Natural killer cell (primary cell): ENCODE data around the gene SCIMP. TPM values are rescaled to one million over a fixed set of nuclear protein-coding genes. Genes with fewer than 3 reads are reported as not detected.
A peak's percentile ranks its signal among the peaks of the same experiment; 100 is the strongest.
"Not testable (repeated sequence)": the region's sequence is repeated elsewhere in the genome, so short reads cannot be mapped to it uniquely, and the experiment has no call there.

Experiments used
- ATAC-seq, 3 donors: fragments of 150-1000 bp in 2 of 3; fragments of 200-7000 bp in 1 of 3; cut with Tn5 transposase; 1 replicate in 1 of 3; 2 replicates in 2 of 3; pipeline ENCODE4 v1.10.0; 2021; ENCODE audit warnings: mild to moderate bottlenecking in 2 of 3, moderate library complexity in 2 of 3
- DNase-seq, 2 donors: peaks; one replicate each; pipeline versions ENCODE4 v3.0.0 to v3.0.0-alpha.2; 2013 to 2021; ENCODE audit warnings: mixed read lengths in 1 of 2
- H3K27ac ChIP-seq: one replicate; pipeline ENCODE4 v1.5.1; 2013; ENCODE audit warnings: mild to moderate bottlenecking, low read length
- H3K27me3 ChIP-seq: one replicate; pipeline ENCODE4 v1.6.1; 2013; ENCODE audit warnings: low read length; ENCODE audit not compliant: control insufficient read depth, insufficient read depth
- H3K36me3 ChIP-seq: one replicate; pipeline ENCODE4 v1.6.1; 2013; ENCODE audit warnings: low read length; ENCODE audit not compliant: control insufficient read depth, insufficient read depth
- H3K4me1 ChIP-seq: one replicate; pipeline ENCODE4 v1.6.1; 2013; ENCODE audit warnings: low read length; ENCODE audit not compliant: control insufficient read depth, insufficient read depth
- H3K4me3 ChIP-seq: one replicate; pipeline ENCODE4 v1.5.1; 2013; ENCODE audit warnings: low read length
- H3K9me3 ChIP-seq: one replicate; pipeline ENCODE4 v1.6.1; 2013; ENCODE audit warnings: low read length; ENCODE audit not compliant: control insufficient read depth, insufficient read depth
- H3K27ac Mint-ChIP-seq, 2 donors: one replicate each; pipeline ENCODE4 v1.8.0; 2022; ENCODE audit warnings: mild to moderate bottlenecking in 2 of 2, mixed read lengths in 2 of 2, moderate library complexity in 1 of 2
- H3K27me3 Mint-ChIP-seq, 2 donors: one replicate each; pipeline ENCODE4 v1.8.0; 2022; ENCODE audit warnings: low read depth in 2 of 2, mixed read lengths in 2 of 2
- H3K36me3 Mint-ChIP-seq: one replicate; pipeline ENCODE4 v1.8.0; 2022; ENCODE audit warnings: mixed read lengths
- H3K4me1 Mint-ChIP-seq, 2 donors: one replicate each; pipeline ENCODE4 v1.8.0; 2022; ENCODE audit warnings: mixed read lengths in 2 of 2
- H3K4me3 Mint-ChIP-seq: one replicate; pipeline ENCODE4 v1.8.0; 2022; ENCODE audit warnings: mild to moderate bottlenecking, moderate library complexity, mixed read lengths
- H3K9me3 Mint-ChIP-seq, 2 donors: one replicate each; pipeline ENCODE4 v1.8.0; 2022; ENCODE audit warnings: mixed read lengths in 2 of 2
- CTCF ChIP-seq: fragments of 200-600 bp; IDR thresholded peaks from one replicate; pipeline ENCODE4 v1.8.0; 2022; ENCODE audit warnings: antibody characterized with exemption
- WGBS: methylation state at CpG from one replicate; pipeline ENCODE4 v1.1.7; 2013; ENCODE audit warnings: missing lambda C conversion rate; ENCODE audit not compliant: insufficient coverage; 5-methylcytosine and 5-hydroxymethylcytosine counted together
- intact Hi-C: fragments of 100-400 bp; cut with micrococcal nuclease; formaldehyde crosslinking; loops from one replicate; pipeline ENCODE4 v1.14.2; 2022
- total RNA-seq, 4 donors: library from RNA; stranded (reverse); fragments of 120-200 nt in 1 of 4; gene quantifications; one replicate each; pipeline versions ENCODE4 v1.2.3 to v1.2.4, GENCODE V29; 2013 to 2022

SCIMP gene
- total RNA-seq, 3 donors from 2014 or later (not counting 1 experiment from before 2014, with no cell fraction given) = 3.9 to 10.0 (median 8.0) TPM

GRCh38 chr17:5238333-5238732 lies 3.7 kb upstream of the SCIMP start:
- TF ChIP-seq CTCF = no peak
- Histone ChIP-seq H3K27me3 (no peaks in the 10 kb centered on the region), H3K36me3 (no peaks in the 10 kb centered on the region), H3K27ac (peak overlapping the region; percentile 75), H3K9me3 (no peaks in the 10 kb centered on the region), H3K4me1 (peaks cover 82% of the 10 kb centered on the region), H3K4me3 (no peak overlapping the region)
- WGBS = 61% methylated on average over 4 of the region's 4 CpGs
- Mint-ChIP-seq H3K27ac (peak overlapping the region; percentile 91 to 96), H3K4me3 (no peak overlapping the region), H3K36me3 (no peaks in the 10 kb centered on the region), H3K4me1 (peaks cover 67 to 68% of the 10 kb centered on the region in 2 donors), H3K27me3 (no peaks in the 10 kb centered on the region), H3K9me3 (no peaks in the 10 kb centered on the region)
- DNase-seq (no peak), ATAC-seq (no peak)
- intact Hi-C loops = loop anchor here (5.0 kb wide), 1 partner anchor 44 kb away; the partner anchor contains the start of gene RABEP1

- Histone ChIP-seq H3K27ac (peak overlapping the region; percentile 75), H3K36me3 (no peaks in the 10 kb centered on the region), H3K27me3 (no peaks in the 10 kb centered on the region), H3K9me3 (no peaks in the 10 kb centered on the region), H3K4me1 (peaks cover 82% of the 10 kb centered on the region), H3K4me3 (no peak overlapping the region)
- H3K27ac Mint-ChIP-seq = peak overlapping the region; percentile 91 to 96
- WGBS = 14% methylated on average over 5 of the region's 6 CpGs
- no peaks in the 10 kb centered on the region for H3K9me3 Mint-ChIP-seq
- H3K27me3 Mint-ChIP-seq = no peaks in the 10 kb centered on the region
- ATAC-seq (peak; percentile 76 to 87 (median 80)), DNase-seq (peak; percentile 63 to 69)
- no peaks in the 10 kb centered on the region for H3K36me3 Mint-ChIP-seq
- peak overlapping the region; percentile 52 for H3K4me3 Mint-ChIP-seq
- intact Hi-C loops = loop anchor here (1.0 to 5.0 kb wide), 3 partner anchors 10 to 45 kb away; partner anchors contain the start of gene RABEP1
- TF ChIP-seq CTCF = peak; percentile 35
- H3K4me1 Mint-ChIP-seq = peaks cover 63 to 68% of the 10 kb centered on the region in 2 donors
These were observed 2.9 kb upstream of the SCIMP start for GRCh38 chr17:5237541-5238016.

- Histone ChIP-seq H3K4me3 (no peak overlapping the region), H3K36me3 (no peaks in the 10 kb centered on the region), H3K27ac (peak overlapping the region; percentile 75), H3K27me3 (no peaks in the 10 kb centered on the region), H3K9me3 (no peaks in the 10 kb centered on the region), H3K4me1 (peaks cover 82% of the 10 kb centered on the region)
- DNase-seq (no peak), ATAC-seq (no peak)
- 63% methylated on average over 3 of the region's 3 CpGs for WGBS
- Mint-ChIP-seq H3K4me3 (peak overlapping the region; percentile 52), H3K4me1 (peaks cover 58 to 64% of the 10 kb centered on the region in 2 donors), H3K27me3 (no peaks in the 10 kb centered on the region), H3K27ac (peak overlapping the region; percentile 91 to 96), H3K9me3 (no peaks in the 10 kb centered on the region), H3K36me3 (no peaks in the 10 kb centered on the region)
- TF ChIP-seq CTCF = no peak
- intact Hi-C loops = loop anchor here (1.0 to 5.0 kb wide), 3 partner anchors 10 to 45 kb away; partner anchors contain the start of gene RABEP1
These were observed 2.4 kb upstream of the SCIMP start for GRCh38 chr17:5236938-5237540.

- not testable (repeated sequence) for ATAC-seq
- H3K27ac ChIP-seq = peak overlapping the region; percentile 52
These were observed 1.2 kb downstream of the SCIMP start for GRCh38 chr17:5233492-5233891.

More at GRCh38 chr17:5233492-5233891, 1.2 kb downstream of the SCIMP start:
- Mint-ChIP-seq H3K27ac (peak overlapping the region; percentile 91 to 96), H3K4me3 (peak overlapping the region; percentile 42), H3K4me1 (peaks cover 64 to 70% of the 10 kb centered on the region in 2 donors)
- H3K27me3 ChIP-seq, H3K9me3 Mint-ChIP-seq, H3K27me3 Mint-ChIP-seq, DNase-seq, H3K9me3 ChIP-seq, intact Hi-C loops, H3K36me3 ChIP-seq, H3K36me3 Mint-ChIP-seq: not testable (repeated sequence)
- WGBS = 85% methylated on average over 7 of the region's 7 CpGs
- peak overlapping the region; percentile 24 for H3K4me3 ChIP-seq
- peaks cover 97% of the 10 kb centered on the region for H3K4me1 ChIP-seq
